CD4-positive, alpha-beta T cell treated with Interleukin-10 for 1 hour (primary cell): ENCODE results near the gene TPD52L1.

Experiments
- DNase-seq: peaks from one replicate; pipeline ENCODE4 v3.0.0-alpha.2; 2020

Gene TPD52L1

DNA sequence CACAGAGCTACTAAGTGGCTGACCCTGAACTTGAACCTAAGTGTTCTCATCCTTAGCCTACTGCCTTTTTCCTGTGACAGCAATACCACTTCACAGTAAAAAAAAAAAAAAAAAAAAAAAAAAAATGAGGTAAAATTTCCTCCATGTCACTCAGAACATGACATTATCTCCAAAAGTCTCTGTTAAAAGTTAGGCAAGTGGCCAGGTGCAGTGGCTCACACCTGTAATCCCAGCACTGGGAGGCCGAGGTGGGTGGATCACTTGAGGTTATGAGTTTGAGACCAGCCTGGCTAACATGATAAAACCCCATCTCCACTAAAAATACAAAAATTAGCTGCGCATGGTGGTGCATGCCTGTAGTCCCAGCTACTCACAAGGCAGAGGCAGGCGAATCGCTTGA, 159.4 kb downstream of the TPD52L1 start:
- no peak for DNase-seq
